GM19455 (cell line): ENCODE measurements around the gene MMEL1.
"Not testable (repeated sequence)": the region's sequence is repeated elsewhere in the genome, so short reads cannot be mapped to it uniquely, and the experiment has no call there.

ENCODE experiments used
- ATAC-seq: cut with Tn5 transposase; IDR thresholded peaks from one replicate; pipeline ENCODE4 v1.9.1; 2021; ENCODE audit not compliant: unreplicated experiment

Gene MMEL1

GRCh38 chr1:2575801-2576663 lies 56.8 kb downstream of the MMEL1 start:
- ATAC-seq = no peak

- no peak for ATAC-seq
Measured at GRCh38 chr1:2574350-2574749, 58.5 kb downstream of the MMEL1 start.

GRCh38 chr1:2573250-2573920 lies 59.4 kb downstream of the MMEL1 start:
- no peak for ATAC-seq

GRCh38 chr1:2571348-2571747 lies 61.5 kb downstream of the MMEL1 start:
- ATAC-seq = no peak

- no peak for ATAC-seq
Measured at GRCh38 chr1:2570332-2570731, 62.5 kb downstream of the MMEL1 start.

- ATAC-seq = not testable (repeated sequence)
Measured at GRCh38 chr1:2569703-2570102, 63.1 kb downstream of the MMEL1 start.

GRCh38 chr1:2569060-2569459 lies 63.8 kb downstream of the MMEL1 start:
- ATAC-seq = no peak

GRCh38 chr1:2568187-2568816 lies 64.5 kb downstream of the MMEL1 start:
- ATAC-seq = not testable (repeated sequence)

GRCh38 chr1:2567083-2567679 lies 65.6 kb downstream of the MMEL1 start:
- no peak for ATAC-seq

- no peak for ATAC-seq
Measured at GRCh38 chr1:2566101-2567045, 66.4 kb downstream of the MMEL1 start.

- no peak for ATAC-seq
Measured at GRCh38 chr1:2564815-2565374, 67.9 kb downstream of the MMEL1 start.

GRCh38 chr1:2564006-2564814 lies 68.6 kb downstream of the MMEL1 start:
- ATAC-seq = no peak

- ATAC-seq = no peak
Measured at GRCh38 chr1:2563205-2563604, 69.6 kb downstream of the MMEL1 start.

- ATAC-seq = no peak
Measured at GRCh38 chr1:2561898-2562895, 70.6 kb downstream of the MMEL1 start.

GRCh38 chr1:2561446-2561845 lies 71.4 kb downstream of the MMEL1 start:
- no peak for ATAC-seq

- no peak for ATAC-seq
Measured at GRCh38 chr1:2560299-2561073, 72.3 kb downstream of the MMEL1 start.
